GM19023 (cell line): ENCODE measurements around the gene SPACA7.

Source experiments
- ATAC-seq: cut with Tn5 transposase; IDR thresholded peaks from one replicate; pipeline ENCODE4 v1.9.1; 2021; ENCODE audit warnings: mild to moderate bottlenecking, moderate library complexity; ENCODE audit not compliant: unreplicated experiment

SPACA7 gene

DNA sequence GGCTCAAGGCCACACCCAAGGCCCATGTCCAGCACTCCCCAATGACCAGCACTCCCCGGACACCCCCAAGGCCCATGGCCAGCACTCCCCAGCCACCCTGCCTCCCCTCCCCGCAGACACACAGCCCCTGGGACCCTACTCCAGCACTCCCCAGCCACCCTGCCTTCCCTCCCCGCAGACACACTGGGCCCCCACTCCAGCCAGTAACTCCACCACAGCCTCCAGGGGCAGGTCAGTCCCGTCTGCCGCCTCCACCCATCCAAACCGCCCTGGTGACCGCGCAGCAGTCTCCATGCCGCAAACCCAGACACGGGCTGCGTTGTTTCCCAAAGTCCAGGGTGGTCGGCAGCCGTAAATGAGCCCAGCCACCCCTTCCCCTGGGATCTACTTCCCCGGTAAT lies 70.7 kb downstream of the SPACA7 start:
- ATAC-seq = no peak

DNA sequence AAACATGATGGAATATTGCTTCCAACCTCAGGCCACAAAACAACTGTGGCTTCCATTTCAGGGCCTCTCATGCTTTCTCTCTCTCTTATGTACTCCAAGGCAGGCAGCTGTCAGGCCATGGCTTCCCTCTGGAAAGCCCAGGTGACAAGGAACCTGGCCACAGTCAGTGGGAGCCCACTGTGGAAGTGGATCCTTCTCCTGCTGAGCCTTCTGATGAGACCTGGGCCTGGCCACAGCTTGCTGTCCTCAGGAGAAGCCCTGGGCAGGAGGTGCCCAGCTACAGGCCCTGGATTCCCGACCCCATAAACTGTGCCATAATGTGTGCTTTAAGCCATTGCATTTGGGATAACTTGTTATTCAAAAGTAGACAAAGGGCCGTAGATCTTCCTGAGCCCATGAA lies 71.2 kb downstream of the SPACA7 start:
- ATAC-seq = no peak

DNA sequence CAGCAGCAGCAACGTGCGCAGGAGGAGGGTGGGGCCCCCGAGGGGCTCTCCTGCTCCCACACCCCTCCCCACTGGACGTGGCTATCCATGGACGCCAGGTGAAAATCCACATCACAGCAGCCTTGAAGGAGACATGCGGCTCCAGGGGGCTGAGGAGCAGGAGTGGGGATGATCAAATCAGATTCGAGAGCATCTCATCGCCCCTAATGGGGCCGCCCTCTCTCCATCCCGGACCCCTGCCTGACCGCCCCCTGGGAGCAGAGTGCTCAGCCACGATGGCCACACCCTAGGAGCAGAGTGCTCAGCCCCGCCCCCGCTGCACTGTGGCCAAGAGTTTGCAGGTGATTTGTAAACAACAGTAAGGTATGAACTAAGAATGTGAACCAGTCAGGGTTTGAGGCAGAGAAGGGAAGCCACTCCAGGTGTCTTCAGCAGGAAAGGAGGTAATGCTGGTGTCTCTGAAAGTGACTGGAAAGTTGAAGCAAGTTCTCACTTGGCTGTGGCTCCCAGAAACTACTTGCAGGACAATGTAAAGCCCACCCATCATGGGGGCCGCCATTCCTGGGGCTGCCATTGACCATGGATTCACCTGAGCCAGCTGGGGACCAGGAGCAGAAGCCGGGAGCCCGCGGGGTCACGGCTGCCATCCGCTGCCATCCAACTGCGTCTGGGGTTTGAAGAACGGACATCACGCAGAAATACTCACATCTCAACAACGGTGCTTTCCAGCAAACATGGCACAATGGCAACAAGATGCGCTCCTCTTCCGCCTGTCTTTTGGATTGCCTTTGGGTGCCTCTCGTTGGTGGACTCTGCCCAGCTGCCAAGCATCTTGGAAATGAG lies 71.8 kb downstream of the SPACA7 start:
- ATAC-seq = no peak

DNA sequence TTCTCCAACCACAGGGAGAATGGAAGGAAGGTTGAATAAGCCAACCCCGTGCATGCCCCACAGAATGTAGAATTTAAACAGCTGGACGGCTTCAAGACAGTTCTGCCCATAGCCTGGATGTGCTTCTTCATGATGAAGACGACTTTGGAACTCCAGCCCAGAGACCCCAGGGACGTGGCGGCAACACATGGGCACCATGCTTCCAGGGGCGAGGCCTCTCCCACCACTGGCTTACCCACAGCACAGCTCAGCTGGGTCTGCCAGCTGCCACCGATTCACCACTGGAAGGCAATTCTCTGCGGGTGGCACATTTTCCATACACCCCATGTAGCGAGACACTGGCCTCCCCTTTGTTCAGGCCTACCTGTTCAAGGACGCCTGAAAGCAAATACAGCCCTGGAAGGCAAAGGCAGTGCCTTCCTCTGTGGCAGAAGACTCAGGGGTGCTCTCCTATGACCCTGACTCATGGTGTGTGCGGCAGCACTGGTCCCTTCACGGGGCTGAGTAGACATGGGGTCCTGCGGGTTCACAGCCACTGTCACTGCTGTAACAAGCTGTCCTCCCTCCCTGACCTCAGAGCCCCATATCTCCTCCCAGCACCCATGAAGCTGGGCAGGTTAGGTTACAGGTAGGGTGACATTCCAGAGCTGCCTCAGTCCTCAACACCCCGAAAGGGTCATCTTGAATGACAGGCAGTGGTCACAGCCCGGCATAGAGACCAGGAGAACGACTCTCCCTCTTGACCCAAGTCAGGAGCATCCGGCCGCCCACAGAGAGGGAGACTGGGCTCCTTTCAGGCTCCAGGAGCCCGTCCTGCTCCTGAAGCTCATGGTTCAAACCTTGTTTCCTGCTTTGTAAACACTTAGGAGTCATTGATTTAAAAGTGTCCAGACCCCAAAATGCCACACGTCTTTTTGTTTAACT lies 72.7 kb downstream of the SPACA7 start:
- no peak for ATAC-seq

DNA sequence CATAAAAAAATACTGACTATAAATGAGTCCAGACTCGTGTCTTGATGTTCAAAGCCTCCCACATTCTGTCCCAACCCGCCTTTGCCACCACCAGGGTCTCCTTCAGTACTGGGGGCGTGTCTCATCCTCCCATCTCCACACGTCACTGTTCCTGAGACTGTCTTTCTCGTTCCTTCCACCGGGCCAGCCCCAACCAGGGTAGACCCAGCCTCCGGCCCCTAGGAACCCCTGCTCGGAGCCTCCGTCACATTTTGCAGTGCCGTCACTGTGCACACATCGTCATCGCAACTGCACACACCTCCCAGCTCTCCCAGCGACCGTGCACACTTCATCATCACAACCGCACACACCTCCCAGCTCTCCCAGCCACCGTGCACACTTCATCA lies 73.4 kb downstream of the SPACA7 start:
- ATAC-seq = no peak

DNA sequence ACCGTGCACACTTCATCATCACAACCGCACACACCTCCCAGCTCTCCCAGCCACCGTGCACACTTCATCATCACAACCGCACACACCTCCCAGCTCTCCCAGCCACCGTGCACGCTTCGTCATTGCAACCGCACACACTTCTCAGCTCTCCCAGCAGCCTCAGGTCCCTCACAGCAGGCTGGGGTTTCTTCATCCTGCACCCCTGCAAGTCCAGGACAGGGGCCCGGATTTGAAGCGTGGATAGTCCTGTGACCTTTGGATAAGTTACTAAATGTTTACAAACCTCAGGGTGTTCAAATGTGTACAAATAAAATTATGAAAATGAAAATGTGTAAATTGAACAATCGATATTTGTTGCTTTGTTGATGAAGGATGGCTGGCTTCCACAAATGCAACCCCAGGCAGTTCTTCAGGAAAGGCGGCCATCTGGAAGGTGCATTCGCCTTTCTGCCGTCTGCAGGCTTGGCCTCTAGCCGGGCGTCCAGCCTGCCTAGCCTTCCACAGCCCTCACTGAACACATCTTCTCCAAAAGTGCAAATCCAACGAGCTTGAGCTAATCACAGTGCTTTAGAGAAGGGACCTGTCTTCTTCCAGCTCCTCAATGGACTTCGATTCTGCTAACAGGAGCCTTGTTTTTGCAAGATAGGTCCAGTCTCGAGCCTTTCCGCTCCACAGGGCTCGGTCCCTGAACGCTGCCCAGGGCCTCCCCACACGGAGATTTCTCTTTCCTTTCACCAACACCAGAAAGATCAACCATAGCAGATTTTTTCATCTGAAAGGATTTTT lies 74.2 kb downstream of the SPACA7 start:
- no peak for ATAC-seq

DNA sequence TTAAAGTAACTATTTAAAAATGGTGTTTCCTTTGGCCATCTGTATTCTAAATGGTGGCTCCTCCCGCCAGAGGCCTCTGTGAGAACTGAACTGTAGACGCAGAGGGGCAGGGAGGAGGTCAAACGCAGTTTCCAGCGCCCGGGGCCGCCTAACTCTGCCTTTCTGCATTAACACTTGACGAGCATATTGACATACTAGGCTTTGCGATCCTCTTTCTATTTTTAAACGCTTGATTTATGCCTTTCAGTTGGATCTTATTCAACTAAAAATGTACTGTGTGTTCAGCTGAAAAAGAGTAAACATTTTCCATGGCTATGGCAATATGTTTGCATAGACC lies 74.7 kb downstream of the SPACA7 start:
- ATAC-seq = no peak

DNA sequence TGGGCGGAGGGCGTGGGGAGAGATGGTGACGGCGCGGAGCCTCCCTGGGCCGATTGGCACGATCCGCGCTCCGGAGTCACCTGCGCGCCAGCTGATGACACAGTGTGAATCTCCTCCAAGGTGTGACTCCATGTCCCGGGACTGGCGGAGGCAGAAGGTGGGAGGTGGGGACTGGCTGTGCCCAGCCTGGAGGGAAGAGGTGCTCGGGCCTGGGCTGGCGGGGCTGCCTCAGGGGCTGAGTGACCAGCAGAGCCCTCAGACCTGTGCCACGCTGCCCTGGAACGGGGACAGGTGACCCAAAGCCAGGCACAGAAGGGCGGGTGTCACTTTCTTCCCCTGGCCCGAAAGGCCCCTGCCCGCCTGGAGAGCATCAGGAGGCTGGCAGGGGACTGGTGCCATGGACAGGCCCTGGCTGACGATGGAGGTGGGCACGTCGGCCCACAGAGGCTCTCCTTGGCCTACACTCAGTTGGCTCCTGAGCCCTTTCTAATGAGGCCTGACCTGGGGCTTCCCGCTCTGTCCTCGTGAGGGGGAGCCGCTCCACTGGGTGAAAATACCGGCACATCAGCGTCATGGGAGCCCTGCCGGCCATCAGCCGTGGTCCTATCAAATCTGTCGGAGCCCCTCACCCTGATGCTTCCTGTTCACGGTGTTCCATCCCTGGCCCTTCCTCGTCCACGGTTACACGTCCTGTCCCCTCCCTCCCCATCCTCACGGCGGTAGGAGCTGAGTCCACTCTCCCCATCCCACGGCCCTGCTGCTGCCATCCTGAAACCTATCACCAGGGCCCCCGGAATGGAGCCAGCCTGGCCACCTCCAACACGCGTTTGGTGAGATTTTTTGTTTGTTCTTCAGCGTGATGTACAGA lies 75.6 kb downstream of the SPACA7 start:
- no peak for ATAC-seq

DNA sequence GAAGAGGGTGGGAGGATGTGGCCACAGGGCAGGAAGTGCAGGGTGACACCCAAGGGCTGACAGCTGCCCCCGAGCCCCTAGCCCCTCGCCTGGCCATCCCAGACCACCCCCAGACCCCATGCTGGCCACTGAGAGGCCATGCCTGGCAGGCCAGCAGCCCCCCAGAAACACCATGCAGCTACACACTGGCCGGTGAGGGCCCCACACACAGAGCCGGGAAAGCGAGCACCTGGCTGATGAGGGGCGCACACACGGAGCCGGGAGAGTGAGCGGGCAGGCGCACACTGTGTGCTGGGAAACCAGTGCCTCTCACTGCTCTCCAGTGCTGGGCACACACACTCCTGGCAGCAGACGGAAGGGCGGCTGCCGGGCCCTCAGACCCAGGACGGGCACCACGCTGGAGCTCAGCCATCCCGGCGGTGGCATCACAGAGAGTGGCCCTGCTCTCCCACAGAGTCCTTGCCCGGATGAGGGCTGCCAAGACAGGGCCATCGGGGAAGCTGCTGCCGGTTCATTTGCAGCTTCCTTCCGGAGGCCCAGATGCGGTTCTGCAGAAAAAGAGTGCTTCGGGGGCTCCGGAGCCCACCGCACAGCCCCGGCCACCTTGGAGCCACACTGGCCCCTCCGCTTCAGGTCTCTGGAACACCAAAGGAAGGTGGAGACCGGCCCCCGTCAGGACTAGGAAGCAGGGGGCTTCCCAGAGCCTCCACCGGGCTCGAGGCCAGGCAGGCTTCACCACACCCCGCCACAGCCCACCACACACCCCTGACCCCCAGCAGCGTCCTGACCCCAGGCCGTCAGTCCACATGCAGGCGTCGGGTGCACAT lies 76.4 kb downstream of the SPACA7 start:
- ATAC-seq = no peak

DNA sequence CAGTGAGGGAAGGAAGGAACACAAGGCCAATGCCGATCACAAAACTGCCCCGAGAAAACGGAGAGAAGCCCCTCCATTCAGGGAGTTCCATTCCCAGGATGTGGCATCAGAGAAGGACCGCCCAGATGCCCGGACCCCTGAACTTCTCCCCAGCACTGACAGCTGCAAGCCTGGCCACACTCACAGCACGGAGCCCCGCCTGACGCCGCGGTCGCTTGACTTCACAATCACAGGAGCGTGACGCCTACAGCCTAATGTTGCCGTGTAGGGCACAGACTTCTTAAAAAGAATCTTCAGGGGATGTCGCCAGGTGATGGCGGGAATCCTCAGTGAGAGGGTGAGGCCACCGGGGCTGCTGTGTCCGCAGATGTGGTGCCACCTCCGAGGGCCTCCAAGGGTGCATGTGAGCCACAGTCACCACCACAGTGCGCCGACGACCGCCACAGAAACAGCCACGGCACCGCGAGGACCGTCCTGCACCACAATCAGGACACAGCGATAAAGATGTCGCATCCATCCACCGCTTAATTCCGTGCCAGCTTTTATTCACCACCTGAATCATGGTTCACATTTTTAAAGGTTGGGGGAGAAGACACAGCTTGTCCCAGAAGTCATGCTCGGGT lies 77.2 kb downstream of the SPACA7 start:
- ATAC-seq = no peak

DNA sequence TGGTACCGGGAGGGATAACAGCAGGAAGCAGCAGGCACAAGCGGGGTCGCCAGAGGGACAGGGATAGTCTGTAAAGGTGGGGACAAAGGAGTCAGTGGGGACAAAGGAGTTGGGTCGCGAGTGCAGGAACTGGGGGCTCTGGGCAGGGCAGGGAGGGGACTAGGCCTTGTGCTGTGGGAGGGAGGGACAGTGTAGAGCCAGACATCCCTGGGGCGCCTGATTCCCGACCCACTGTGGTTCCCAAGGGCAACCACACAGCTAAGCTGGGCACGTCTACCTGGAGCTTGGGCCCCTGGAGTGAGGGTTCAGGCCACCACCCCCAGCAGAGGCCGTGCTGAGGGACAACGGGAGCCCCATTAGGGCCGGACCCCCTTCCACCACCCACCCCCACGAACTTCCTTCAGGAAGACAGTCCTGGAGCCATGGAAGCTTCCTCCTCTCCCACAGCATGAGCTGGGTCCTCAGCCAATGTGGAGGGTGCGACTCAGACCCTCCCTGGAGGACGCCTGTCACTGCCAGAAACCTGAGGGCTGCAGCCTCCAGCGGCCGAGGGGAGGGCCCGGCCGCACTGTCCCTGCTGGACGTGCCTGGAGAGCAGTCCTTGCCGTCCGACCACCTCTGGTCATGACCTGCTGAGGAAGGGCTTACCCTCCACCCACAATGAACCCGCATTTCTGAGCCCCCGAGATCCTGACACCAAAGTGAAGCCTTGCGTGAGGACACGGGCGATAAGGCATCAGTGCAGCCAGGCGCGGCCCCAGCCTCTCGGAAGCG lies 77.9 kb downstream of the SPACA7 start:
- no peak for ATAC-seq

DNA sequence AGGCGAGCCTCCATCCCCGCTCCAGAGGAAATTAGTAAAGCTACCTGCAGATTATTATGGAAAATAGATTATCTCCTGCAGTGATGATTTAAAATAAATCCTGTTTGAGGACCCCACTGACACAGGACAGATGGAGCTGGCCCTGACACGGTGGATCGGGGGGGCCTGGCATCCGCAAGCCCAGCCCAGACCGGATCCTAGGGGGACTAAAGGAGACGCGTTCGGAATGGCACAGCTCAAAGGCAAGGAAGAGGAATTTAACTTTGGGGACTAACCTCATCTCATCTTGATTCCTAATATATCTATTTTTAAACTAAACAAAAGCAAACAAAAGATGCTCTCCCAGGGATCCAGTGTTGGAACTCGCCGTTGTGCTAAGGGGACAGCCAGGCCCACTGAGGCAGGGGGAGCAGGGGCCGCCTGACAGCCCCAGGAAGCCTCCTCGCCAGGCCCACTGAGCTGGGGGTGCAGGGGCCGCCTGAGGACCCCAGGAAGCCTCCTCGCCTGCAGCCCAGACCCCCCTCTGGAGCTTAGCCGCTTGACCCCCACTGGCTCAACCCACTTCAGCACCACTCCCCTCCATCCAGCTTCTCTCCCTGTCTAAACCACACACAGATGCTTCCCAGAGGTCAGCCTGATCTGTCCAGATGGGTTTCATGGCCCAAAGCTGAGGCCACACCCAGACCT lies 78.6 kb downstream of the SPACA7 start:
- no peak for ATAC-seq

DNA sequence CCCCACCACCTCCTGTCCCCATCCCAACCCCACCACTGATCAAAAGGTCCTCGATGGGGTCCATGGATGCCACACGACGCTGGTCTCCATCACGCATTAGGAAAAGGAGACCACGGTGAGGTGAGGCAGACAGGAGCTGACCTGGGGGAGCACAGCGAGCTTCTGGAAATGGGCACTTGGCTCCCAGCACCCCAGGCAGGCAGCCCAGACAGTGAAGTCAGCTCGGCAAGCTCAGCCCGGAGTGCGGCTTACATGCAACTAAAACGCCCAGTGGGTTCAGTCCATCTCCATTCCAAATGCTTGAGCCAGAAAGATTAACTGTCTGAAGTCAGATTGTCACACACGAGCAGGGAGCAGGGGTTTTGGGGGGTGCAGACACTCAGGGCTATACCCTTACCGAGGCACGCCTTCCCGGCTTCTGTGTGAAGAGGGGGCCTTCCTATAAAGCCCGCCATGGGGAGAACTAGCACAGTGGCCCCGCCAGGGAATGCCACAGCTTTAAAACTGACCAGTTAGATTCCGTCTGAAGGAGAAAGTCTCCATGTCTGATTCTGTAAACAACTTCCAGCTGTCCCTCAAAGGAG lies 79.4 kb downstream of the SPACA7 start:
- no peak for ATAC-seq

DNA sequence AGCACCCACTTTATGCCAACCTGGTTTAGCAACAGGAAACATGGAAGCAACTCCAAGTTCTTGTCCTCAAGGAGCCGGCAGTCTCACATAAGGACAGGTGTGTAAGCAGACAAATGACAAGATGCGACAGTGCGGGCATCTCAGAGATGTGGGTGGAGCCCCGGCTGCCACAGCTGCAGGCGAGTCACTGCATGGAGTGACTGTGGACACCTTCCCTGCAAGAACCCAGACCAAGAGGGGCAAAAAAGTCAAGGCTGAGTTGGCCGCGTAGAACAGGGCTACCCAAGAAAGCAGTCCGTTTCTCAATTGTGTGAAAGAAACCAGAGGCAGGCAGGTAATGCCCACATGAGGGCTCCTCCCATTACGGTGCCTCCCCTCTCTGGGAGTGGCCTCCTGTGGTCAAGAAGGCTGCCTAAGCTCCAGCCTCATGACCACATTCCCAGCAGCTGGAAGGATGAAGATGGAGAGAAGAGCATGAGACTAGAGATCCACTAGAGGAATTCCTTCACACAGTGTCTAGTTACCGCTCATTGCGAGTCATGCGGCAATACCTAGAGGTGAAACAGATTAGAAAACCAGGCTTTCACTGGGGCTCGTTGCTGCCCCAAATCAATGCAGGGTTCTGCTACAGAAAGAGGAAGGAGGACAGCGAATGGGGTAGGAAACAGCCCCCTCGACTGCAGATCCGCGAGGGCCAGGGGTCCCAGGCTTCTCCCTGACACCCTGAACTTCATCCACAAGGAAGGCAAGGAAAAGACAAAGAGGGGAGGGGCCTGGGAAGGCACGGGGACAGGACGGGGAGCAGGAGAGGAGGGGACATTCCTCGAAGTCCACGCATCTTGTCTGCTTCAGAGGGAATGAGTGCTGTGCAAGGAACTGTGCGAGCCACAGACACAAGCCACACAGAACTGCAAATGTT lies 80.2 kb downstream of the SPACA7 start:
- no peak for ATAC-seq

DNA sequence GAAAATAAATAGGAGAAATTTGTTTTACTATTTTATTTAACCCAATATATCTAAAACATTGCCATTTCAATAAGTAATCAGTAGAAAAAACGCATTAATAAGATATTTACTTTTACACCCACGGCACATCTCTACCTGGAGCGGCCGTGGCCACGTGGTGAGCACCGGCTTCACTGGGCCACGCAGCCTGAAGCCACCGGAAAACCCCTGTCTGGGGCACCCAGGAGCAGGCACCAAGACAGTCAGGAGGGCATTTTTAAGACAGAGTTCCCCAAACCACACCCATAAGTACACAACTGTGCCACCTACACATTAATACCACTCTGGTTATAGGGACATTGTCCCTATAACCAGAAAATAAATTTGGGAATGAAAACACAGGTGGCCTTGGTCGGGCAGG lies 80.9 kb downstream of the SPACA7 start:
- no peak for ATAC-seq

DNA sequence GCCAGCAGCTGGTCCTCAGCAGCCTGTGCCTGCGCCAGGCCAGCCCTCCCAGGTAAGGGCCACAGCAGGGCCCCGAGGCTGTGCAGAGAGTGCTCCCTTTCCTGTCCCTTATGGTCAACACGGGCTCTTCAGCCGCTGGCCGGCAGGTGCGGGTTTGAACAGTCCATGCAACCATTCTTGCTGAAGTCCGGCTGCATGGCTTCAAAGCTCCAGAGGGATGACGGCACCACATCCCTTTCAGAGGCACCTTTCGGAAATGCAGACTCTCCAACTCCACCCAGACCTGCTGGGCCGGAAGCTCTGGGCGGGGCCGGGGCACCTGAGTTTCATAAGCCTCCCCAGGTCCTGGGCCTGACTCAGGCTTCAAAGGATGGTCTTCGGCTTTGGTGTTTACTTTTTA lies 81.3 kb downstream of the SPACA7 start:
- no peak for ATAC-seq
